Measurements from ENCODE around the gene RTF1.

The RTF1 gene

GRCh38 chr15:41510728-41511127 lies 93.8 kb downstream of the RTF1 start:
- Histone ChIP-seq H3K4me3 (ENCODE audit: low read length in 2 of 2) (no peak overlapping the region), H3K36me3 (ENCODE audit: control insufficient read depth in 2 of 2, insufficient read depth in 2 of 2, low read length in 2 of 2) (no peaks in the 10 kb centered on the region), H3K27me3 (ENCODE audit: control insufficient read depth in 1 of 2, insufficient read depth in 2 of 2, low read length in 2 of 2) (peaks cover 22 to 37% of the 10 kb centered on the region in 2 donors), H3K9me3 (ENCODE audit: control insufficient read depth in 2 of 2, low read length in 2 of 2) (no peaks in the 10 kb centered on the region), H3K9ac (ENCODE audit: low read length in 2 of 2) (no peak overlapping the region), H3K27ac (ENCODE audit: low read length) (no peak overlapping the region), H3K4me1 (ENCODE audit: control insufficient read depth, insufficient read depth, low read length) (peaks cover 22% of the 10 kb centered on the region)

GRCh38 chr15:41511331-41511898 lies 94.5 kb downstream of the RTF1 start:
- Histone ChIP-seq H3K9me3 (ENCODE audit: control insufficient read depth in 2 of 2, low read length in 2 of 2) (no peaks in the 10 kb centered on the region), H3K27ac (ENCODE audit: low read length) (no peak overlapping the region), H3K4me1 (ENCODE audit: control insufficient read depth, insufficient read depth, low read length) (peaks cover 22% of the 10 kb centered on the region), H3K36me3 (ENCODE audit: control insufficient read depth in 2 of 2, insufficient read depth in 2 of 2, low read length in 2 of 2) (no peaks in the 10 kb centered on the region), H3K9ac (ENCODE audit: low read length in 2 of 2) (no peak overlapping the region), H3K27me3 (ENCODE audit: control insufficient read depth in 1 of 2, insufficient read depth in 2 of 2, low read length in 2 of 2) (peaks cover 22 to 37% of the 10 kb centered on the region in 2 donors), H3K4me3 (ENCODE audit: low read length in 2 of 2) (no peak overlapping the region)

- Histone ChIP-seq H3K27me3 (ENCODE audit: control insufficient read depth in 1 of 2, insufficient read depth in 2 of 2, low read length in 2 of 2) (peaks cover 22 to 37% of the 10 kb centered on the region in 2 donors), H3K4me1 (ENCODE audit: control insufficient read depth, insufficient read depth, low read length) (peaks cover 22% of the 10 kb centered on the region), H3K9me3 (ENCODE audit: control insufficient read depth in 2 of 2, low read length in 2 of 2) (no peaks in the 10 kb centered on the region), H3K36me3 (ENCODE audit: control insufficient read depth in 2 of 2, insufficient read depth in 2 of 2, low read length in 2 of 2) (no peaks in the 10 kb centered on the region), H3K9ac (ENCODE audit: low read length in 2 of 2) (no peak overlapping the region), H3K27ac (ENCODE audit: low read length) (no peak overlapping the region), H3K4me3 (ENCODE audit: low read length in 2 of 2) (peak overlapping the region; percentile 46 to 73)
These were observed 95.0 kb downstream of the RTF1 start for GRCh38 chr15:41511899-41512369.

- H3K27me3 ChIP-seq (ENCODE audit: control insufficient read depth in 1 of 2, insufficient read depth in 2 of 2, low read length in 2 of 2): peaks cover 22 to 37% of the 10 kb centered on the region in 2 donors
- H3K4me3 ChIP-seq (ENCODE audit: low read length in 2 of 2): peak overlapping the region; percentile 46 to 73
- no peaks in the 10 kb centered on the region for H3K9me3 ChIP-seq (ENCODE audit: control insufficient read depth in 2 of 2, low read length in 2 of 2)
- peaks cover 0 to 5% of the 10 kb centered on the region in 2 donors for H3K36me3 ChIP-seq (ENCODE audit: control insufficient read depth in 2 of 2, insufficient read depth in 2 of 2, low read length in 2 of 2)
- H3K9ac ChIP-seq (ENCODE audit: low read length in 2 of 2): no peak overlapping the region
- H3K27ac ChIP-seq (ENCODE audit: low read length): no peak overlapping the region
- peaks cover 22% of the 10 kb centered on the region for H3K4me1 ChIP-seq (ENCODE audit: control insufficient read depth, insufficient read depth, low read length)
These were observed 95.6 kb downstream of the RTF1 start for GRCh38 chr15:41512512-41512939.

- H3K4me1 ChIP-seq (ENCODE audit: control insufficient read depth, insufficient read depth, low read length): peaks cover 22% of the 10 kb centered on the region
- peaks cover 22 to 37% of the 10 kb centered on the region in 2 donors for H3K27me3 ChIP-seq (ENCODE audit: control insufficient read depth in 1 of 2, insufficient read depth in 2 of 2, low read length in 2 of 2)
These were observed 96.1 kb downstream of the RTF1 start for GRCh38 chr15:41512940-41513505.

GRCh38 chr15:41513506-41514227 lies 96.8 kb downstream of the RTF1 start, which contains the start of gene LTK:
LTK (minus strand) TSS chr15:41513827; CDS start chr15:41513709, 118 bp downstream.
- Histone ChIP-seq H3K27me3 (ENCODE audit: control insufficient read depth in 1 of 2, insufficient read depth in 2 of 2, low read length in 2 of 2) (peaks cover 22 to 37% of the 10 kb centered on the region in 2 donors), H3K4me1 (ENCODE audit: control insufficient read depth, insufficient read depth, low read length) (peaks cover 22% of the 10 kb centered on the region), H3K9me3 (ENCODE audit: control insufficient read depth in 2 of 2, low read length in 2 of 2) (no peaks in the 10 kb centered on the region), H3K4me3 (ENCODE audit: low read length in 2 of 2) (peak within 1 kb of the TSS; percentile 46 to 73), H3K27ac (ENCODE audit: low read length) (no peak within 1 kb of the TSS), H3K36me3 (ENCODE audit: control insufficient read depth in 2 of 2, insufficient read depth in 2 of 2, low read length in 2 of 2) (peaks cover 0 to 8% of the 10 kb centered on the region in 2 donors), H3K9ac (ENCODE audit: low read length in 2 of 2) (no peak within 1 kb of the TSS)

More at GRCh38 chr15:41512940-41513505, 96.1 kb downstream of the RTF1 start:
- Histone ChIP-seq H3K36me3 (ENCODE audit: control insufficient read depth in 2 of 2, insufficient read depth in 2 of 2, low read length in 2 of 2) (peaks cover 0 to 8% of the 10 kb centered on the region in 2 donors), H3K27ac (ENCODE audit: low read length) (no peak overlapping the region), H3K9me3 (ENCODE audit: control insufficient read depth in 2 of 2, low read length in 2 of 2) (no peaks in the 10 kb centered on the region), H3K4me3 (ENCODE audit: low read length in 2 of 2) (peak overlapping the region; percentile 46 to 73), H3K9ac (ENCODE audit: low read length in 2 of 2) (no peak overlapping the region)

DNA sequence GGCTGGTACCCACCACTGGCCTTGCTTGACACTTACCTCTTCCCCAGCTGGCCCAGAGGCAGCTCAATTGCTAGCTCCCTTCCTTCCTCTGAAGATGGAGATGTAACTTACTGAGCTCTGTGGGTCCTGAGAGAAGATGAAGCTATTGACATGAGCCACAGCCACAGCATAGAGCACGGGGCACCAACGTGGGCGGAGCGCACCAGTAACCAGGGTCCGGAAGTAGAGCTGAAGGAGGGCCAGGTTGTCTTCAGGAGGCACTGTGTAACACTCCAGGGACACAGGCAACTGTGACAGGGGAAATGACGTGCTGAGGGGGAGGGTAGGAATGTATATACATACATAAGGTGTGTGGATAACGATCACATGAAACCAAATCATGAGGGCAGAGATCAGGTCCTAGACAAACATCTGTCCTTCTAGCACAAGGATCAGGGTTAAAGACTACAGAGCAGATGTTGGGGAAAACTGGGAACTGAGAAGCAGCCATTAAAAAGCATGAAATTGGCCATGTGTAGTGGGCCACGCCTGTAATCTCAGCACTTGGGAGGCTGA lies 101.1 kb downstream of the RTF1 start:
- H3K36me3 ChIP-seq (ENCODE audit: control insufficient read depth in 2 of 2, insufficient read depth in 2 of 2, low read length in 2 of 2): peaks cover 0 to 13% of the 10 kb centered on the region in 2 donors
- no peak overlapping the region for H3K27ac ChIP-seq (ENCODE audit: low read length)
- H3K27me3 ChIP-seq (ENCODE audit: control insufficient read depth in 1 of 2, insufficient read depth in 2 of 2, low read length in 2 of 2): peaks cover 7 to 10% of the 10 kb centered on the region in 2 donors
- H3K9ac ChIP-seq (ENCODE audit: low read length in 2 of 2): no peak overlapping the region
- H3K4me3 ChIP-seq (ENCODE audit: low read length in 2 of 2): no peak overlapping the region
- peaks cover 10% of the 10 kb centered on the region for H3K4me1 ChIP-seq (ENCODE audit: control insufficient read depth, insufficient read depth, low read length)
- H3K9me3 ChIP-seq (ENCODE audit: control insufficient read depth in 2 of 2, low read length in 2 of 2): no peaks in the 10 kb centered on the region

- no peaks in the 10 kb centered on the region for H3K27me3 ChIP-seq (ENCODE audit: control insufficient read depth in 1 of 2, insufficient read depth in 2 of 2, low read length in 2 of 2)
- no peak overlapping the region for H3K27ac ChIP-seq (ENCODE audit: low read length)
- no peaks in the 10 kb centered on the region for H3K4me1 ChIP-seq (ENCODE audit: control insufficient read depth, insufficient read depth, low read length)
- no peak overlapping the region for H3K4me3 ChIP-seq (ENCODE audit: low read length in 2 of 2)
- H3K36me3 ChIP-seq (ENCODE audit: control insufficient read depth in 2 of 2, insufficient read depth in 2 of 2, low read length in 2 of 2): peaks cover 0 to 22% of the 10 kb centered on the region in 2 donors
- no peak overlapping the region for H3K9ac ChIP-seq (ENCODE audit: low read length in 2 of 2)
- no peaks in the 10 kb centered on the region for H3K9me3 ChIP-seq (ENCODE audit: control insufficient read depth in 2 of 2, low read length in 2 of 2)
These were observed 103.7 kb downstream of the RTF1 start for GRCh38 chr15:41520636-41521035.

- H3K27ac ChIP-seq (ENCODE audit: low read length): no peak overlapping the region
- no peaks in the 10 kb centered on the region for H3K27me3 ChIP-seq (ENCODE audit: control insufficient read depth in 1 of 2, insufficient read depth in 2 of 2, low read length in 2 of 2)
- H3K9me3 ChIP-seq (ENCODE audit: control insufficient read depth in 2 of 2, low read length in 2 of 2): no peaks in the 10 kb centered on the region
- H3K4me1 ChIP-seq (ENCODE audit: control insufficient read depth, insufficient read depth, low read length): no peaks in the 10 kb centered on the region
- no peak overlapping the region for H3K4me3 ChIP-seq (ENCODE audit: low read length in 2 of 2)
- peaks cover 2 to 28% of the 10 kb centered on the region in 2 donors for H3K36me3 ChIP-seq (ENCODE audit: control insufficient read depth in 2 of 2, insufficient read depth in 2 of 2, low read length in 2 of 2)
- no peak overlapping the region for H3K9ac ChIP-seq (ENCODE audit: low read length in 2 of 2)
These were observed 104.7 kb downstream of the RTF1 start for GRCh38 chr15:41521614-41522013.

- Histone ChIP-seq H3K9ac (ENCODE audit: low read length in 2 of 2) (no peak overlapping the region), H3K4me1 (ENCODE audit: control insufficient read depth, insufficient read depth, low read length) (no peaks in the 10 kb centered on the region), H3K36me3 (ENCODE audit: control insufficient read depth in 2 of 2, insufficient read depth in 2 of 2, low read length in 2 of 2) (peaks cover 15 to 35% of the 10 kb centered on the region in 2 donors), H3K27ac (ENCODE audit: low read length) (no peak overlapping the region), H3K27me3 (ENCODE audit: control insufficient read depth in 1 of 2, insufficient read depth in 2 of 2, low read length in 2 of 2) (no peaks in the 10 kb centered on the region), H3K9me3 (ENCODE audit: control insufficient read depth in 2 of 2, low read length in 2 of 2) (no peaks in the 10 kb centered on the region), H3K4me3 (ENCODE audit: low read length in 2 of 2) (no peak overlapping the region)
These were observed 106.2 kb downstream of the RTF1 start for GRCh38 chr15:41523097-41523496.

Data from stomach smooth muscle (tissue), 2 donors.